ENCODE data around the gene TTC13.

TTC13 gene

GRCh38 chr1:230922620-230923019 lies 56.0 kb downstream of the TTC13 start:
- Histone ChIP-seq H3K27ac (no peak overlapping the region), H3K27me3 (replicated peaks) (no peaks in the 10 kb centered on the region), H3K36me3 (replicated peaks) (peaks cover 2% of the 10 kb centered on the region), H3K4me3 (ENCODE audit: low read depth, low read length) (no peak overlapping the region)
- DNase-seq, result no peak
- peak; percentile 42 for TF ChIP-seq CTCF (IDR thresholded peaks at IDR 0.05; ENCODE audit: low read depth, low read length, missing control alignments)
- in situ Hi-C loops (cut with HindIII; ENCODE audit: low pct_ligation_motif_present, low sequenced_read_pairs), result no loop called here

GRCh38 chr1:230919207-230919606 lies 59.5 kb downstream of the TTC13 start:
- no peak for DNase-seq
- Histone ChIP-seq H3K27me3 (replicated peaks) (no peaks in the 10 kb centered on the region), H3K27ac (no peak overlapping the region), H3K4me3 (ENCODE audit: low read depth, low read length) (no peak overlapping the region), H3K36me3 (replicated peaks) (peaks cover 2% of the 10 kb centered on the region)
- TF ChIP-seq CTCF (IDR thresholded peaks at IDR 0.05; ENCODE audit: low read depth, low read length, missing control alignments), result no peak
- in situ Hi-C loops (cut with HindIII; ENCODE audit: low pct_ligation_motif_present, low sequenced_read_pairs), result no loop called here

GRCh38 chr1:230917284-230918135 lies 61.2 kb downstream of the TTC13 start:
- in situ Hi-C loops (cut with HindIII; ENCODE audit: low pct_ligation_motif_present, low sequenced_read_pairs), result no loop called here
- peak; percentile 75 for DNase-seq
- Histone ChIP-seq H3K36me3 (replicated peaks) (peaks cover 2% of the 10 kb centered on the region), H3K27me3 (replicated peaks) (no peaks in the 10 kb centered on the region), H3K4me3 (ENCODE audit: low read depth, low read length) (no peak overlapping the region), H3K27ac (no peak overlapping the region)
- peak; percentile 75 for TF ChIP-seq CTCF (IDR thresholded peaks at IDR 0.05; ENCODE audit: low read depth, low read length, missing control alignments)

GRCh38 chr1:230916587-230917283 lies 61.9 kb downstream of the TTC13 start:
- Histone ChIP-seq H3K27me3 (replicated peaks) (no peaks in the 10 kb centered on the region), H3K27ac (no peak overlapping the region), H3K36me3 (replicated peaks) (peaks cover 2% of the 10 kb centered on the region), H3K4me3 (ENCODE audit: low read depth, low read length) (no peak overlapping the region)
- in situ Hi-C loops (cut with HindIII; ENCODE audit: low pct_ligation_motif_present, low sequenced_read_pairs), result no loop called here
- no peak for DNase-seq
- no peak for TF ChIP-seq CTCF (IDR thresholded peaks at IDR 0.05; ENCODE audit: low read depth, low read length, missing control alignments)

- TF ChIP-seq CTCF (IDR thresholded peaks at IDR 0.05; ENCODE audit: low read depth, low read length, missing control alignments), result no peak
- in situ Hi-C loops (cut with HindIII; ENCODE audit: low pct_ligation_motif_present, low sequenced_read_pairs), result no loop called here
- DNase-seq, result no peak
- H3K27ac ChIP-seq, result no peak overlapping the region
- H3K4me3 ChIP-seq (ENCODE audit: low read depth, low read length), result no peak overlapping the region
- no peaks in the 10 kb centered on the region for H3K27me3 ChIP-seq (replicated peaks)
- H3K36me3 ChIP-seq (replicated peaks), result peaks cover 2% of the 10 kb centered on the region
Measured at GRCh38 chr1:230915078-230915477, 63.6 kb downstream of the TTC13 start.

Data from brain microvascular endothelial cell (primary cell).